Fibroblast of the conjunctiva (primary cell): ENCODE measurements around the gene KAZN.

Source experiments
- DNase-seq: peaks from one replicate; pipeline ENCODE4 v3.0.0-alpha.2; 2010; ENCODE audit warnings: low read depth

The KAZN gene

DNA sequence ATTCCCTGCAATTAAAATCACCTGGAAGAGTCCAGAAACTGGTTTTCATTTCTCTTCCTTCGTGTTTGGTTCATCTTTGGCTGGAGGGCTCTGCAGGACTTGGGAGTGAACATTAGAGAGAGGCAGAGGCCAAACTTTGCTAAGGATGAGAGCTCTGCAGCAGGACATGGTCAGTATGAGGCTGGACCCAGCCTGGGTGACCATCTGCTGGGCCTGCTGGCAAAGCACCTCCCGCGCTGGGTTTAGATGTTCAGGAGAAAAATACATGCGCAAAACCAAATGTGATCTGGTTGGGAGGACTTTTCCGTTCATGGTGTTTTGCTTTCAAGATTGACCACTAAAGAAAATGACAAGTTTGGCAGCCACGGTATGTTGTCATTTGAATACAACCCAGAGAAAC, 15.9 kb downstream of the KAZN start:
- DNase-seq, result no peak

DNA sequence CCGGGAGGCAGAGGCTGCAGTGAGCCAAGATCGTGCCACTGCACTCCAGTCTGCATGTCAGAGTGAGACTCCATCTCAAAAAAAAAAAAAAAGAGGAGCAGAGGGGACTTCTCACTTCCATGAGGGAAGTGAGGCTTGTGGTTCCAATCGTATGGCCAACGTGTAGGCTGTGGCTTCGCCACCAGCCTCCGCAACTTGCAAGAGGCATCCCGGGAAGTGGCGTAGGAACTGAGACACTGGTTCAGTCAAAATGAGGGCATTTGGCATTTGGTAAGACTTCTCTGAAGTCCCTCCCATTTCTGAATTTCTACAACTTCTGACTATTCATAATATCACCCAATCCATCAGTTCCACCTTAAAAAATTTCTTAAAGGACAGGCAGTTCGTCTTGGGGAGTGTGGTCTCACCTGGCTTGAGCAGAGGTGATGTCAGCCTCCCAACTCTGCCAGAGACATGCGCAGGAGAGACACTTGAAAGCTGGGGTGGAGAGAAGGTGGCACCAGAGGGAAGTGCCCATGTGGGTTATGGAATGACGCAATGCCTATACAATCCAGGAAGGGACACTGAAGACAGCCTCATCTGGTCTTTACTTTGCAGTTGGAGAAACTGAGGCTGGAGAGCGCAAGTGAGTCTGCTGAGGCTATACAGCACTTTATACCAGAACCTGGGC, 17.2 kb downstream of the KAZN start:
- no peak for DNase-seq

DNA sequence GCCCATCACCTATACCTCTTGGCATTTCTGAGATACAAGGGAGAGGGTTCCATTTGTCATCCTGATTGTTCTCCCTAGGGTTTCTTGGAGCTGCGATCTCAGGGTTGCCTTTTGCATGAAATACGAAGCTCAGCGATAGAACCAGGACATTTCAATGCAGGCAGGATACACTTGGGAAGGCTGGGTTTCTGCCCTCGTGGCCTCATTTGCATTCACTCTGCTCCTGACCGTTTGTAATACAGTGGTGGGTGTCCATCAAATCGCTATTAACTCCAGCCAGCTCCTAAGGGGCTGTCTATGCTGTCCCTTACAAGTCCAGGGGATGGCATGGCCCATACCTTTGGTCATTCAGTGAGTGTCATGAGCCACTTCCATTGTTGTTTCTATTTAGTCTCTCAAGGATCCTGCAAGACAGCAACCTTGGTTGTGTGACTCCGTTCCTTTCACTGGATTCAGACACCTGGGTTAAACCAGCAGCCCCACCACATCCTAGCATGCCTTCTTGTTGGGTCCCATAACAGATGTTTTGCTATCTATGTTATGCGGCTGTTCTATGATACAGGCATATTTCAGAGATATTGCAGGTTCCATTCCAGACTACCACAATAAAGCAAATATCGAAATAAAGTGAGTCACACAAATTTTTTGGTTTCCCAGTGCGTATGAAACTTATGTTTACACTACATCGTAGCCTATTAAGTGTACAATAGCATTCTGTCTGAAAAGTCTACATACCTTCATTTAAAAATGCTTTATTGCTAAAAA, 18.3 kb downstream of the KAZN start:
- DNase-seq, result no peak

DNA sequence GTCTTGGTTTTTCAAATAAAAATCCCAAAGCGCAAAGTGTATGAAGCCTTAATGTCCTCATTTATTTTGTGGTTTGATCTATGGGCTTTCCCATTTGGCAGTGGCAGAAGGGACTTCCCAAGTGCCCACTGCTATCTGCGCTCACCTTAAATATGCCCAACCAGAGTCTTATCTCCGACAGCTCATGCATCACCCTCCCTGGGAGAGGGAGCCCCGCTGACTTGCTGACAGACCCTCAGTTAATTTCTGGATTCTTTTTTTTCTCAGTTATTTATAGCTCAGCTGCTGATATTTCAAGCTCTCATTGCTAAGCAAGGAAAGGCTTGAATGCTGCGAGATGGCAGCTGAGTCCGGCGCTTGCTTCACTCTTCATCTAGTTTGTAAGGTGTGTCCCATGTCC, 19.3 kb downstream of the KAZN start:
- DNase-seq, result no peak

DNA sequence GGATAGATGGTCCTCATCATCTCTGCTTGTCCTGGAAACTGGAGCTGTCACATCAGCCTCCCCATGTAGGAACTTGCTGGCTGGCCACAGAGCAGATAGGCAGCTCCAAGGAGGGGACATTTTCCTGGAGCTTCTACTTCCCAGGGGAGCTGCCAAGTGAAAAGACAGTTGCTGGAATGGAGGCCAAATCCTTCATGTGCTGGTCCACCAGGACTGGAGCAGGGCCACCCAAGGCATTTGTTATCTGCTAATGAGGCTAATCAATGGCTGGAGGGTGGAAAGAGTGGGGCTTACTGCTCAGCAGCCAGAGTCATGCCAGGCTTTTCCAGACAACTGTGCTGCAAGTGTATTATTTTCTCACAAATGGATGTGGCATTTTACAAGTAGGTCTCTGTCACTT, 22.5 kb downstream of the KAZN start:
- no peak for DNase-seq

DNA sequence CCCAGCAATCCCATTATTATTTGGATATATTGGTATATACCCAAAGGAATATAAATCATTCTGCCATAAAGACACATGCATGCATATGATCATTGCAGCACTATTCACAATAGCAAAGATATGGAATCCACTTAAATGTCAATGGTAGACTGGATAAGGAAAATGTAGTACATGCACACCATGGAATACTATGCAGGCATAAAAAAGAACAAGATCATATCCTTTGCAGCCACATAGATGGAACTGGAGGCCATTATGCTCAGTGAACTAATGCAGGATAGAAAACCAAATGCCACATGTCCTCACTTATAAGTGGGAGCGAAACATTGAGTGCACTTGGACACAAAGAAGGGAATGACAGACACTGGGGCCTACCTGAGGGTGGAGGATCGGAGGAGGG, 24.6 kb downstream of the KAZN start:
- DNase-seq, result no peak

DNA sequence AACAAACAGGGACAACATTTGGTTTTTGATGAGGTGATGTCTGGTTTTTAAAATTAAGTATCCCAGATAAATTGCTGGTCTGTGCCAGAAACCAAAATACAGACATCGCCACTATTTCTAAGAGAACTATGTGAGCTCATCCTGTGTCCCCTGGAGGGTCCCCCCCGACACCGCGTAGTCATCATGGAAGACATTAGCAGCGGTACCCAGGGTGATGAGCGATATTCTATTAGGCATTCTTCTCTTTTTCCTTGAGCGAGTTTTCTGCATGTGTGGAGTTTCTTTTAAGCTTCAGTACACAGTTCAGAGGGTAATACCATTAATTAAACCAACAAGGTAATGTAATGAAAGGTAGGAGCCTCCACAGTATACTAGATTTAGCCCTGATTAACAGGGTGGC, 26.5 kb downstream of the KAZN start:
- no peak for DNase-seq

DNA sequence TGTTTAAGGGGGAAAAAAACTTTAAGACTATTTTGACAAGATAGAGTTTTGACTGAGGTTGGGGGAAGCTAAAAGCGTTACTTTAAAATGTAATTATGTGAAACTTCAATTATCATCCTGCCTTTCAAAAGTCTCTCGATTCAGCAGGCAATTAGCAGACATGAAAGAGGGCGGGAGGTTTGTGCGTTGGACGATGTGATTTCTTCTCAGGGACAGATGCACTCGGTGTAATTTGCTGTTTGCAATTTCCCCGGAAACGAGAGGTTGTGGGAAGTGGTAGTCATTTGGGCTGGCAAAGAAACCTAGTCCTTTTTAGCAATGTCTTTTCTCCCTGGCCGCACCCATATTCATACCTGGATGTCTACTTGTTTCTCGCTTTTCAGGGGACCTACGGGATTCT, 27.1 kb downstream of the KAZN start:
- no peak for DNase-seq

DNA sequence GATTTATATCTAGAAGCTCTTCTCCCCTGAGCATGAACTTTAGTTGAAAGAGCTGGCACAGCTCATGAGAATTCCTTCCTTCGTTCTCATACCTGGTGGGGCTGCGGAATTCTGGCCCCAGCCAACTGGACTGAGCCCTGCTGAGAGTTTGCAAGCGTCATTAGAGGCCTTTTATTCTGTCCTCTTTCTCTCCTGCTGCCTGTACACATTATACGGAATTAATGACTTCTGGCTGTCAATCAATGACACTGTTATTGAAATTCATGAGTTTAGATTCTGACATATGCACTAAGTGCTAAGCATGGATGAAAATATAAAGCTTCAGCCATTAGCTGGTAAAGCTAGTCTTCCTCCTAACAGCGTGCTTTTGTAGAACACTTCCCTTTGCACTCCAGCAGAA, 27.5 kb downstream of the KAZN start:
- DNase-seq, result no peak

DNA sequence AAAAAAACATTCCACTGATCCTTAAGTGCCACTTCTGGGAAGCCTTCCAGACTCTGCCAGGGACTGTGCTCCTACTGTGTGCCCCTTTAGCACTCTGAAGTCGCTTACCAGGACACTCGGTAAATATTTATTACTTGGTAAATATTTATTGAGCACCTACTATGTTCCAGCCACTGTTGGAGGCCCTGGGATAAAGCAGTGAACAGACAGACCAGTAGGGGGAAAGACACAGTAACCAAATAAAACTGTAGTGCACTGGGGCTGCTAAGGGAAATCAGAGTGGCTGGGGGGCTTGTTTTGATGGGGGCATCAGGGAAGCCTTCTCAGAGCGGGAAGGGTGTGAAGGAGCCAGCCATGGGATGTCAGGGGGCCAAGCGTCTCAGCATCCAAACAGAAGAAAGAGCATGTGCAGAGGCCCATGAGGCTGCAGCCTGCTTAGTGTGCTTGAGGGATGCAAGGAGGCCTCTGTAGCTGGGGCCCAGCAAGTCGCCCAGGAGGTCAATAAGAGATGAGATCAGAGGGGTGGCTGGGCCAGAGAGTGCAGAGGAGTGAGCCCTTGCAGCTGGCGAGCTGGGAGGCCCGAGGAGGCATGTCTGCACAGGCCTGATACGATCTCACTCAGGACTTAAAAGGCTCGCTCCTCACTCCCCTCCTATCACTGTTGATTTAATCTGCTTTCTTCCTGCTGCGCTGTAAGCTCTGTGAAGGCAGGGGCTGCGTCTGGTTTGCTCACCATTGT, 28.6 kb downstream of the KAZN start:
- DNase-seq, result no peak

DNA sequence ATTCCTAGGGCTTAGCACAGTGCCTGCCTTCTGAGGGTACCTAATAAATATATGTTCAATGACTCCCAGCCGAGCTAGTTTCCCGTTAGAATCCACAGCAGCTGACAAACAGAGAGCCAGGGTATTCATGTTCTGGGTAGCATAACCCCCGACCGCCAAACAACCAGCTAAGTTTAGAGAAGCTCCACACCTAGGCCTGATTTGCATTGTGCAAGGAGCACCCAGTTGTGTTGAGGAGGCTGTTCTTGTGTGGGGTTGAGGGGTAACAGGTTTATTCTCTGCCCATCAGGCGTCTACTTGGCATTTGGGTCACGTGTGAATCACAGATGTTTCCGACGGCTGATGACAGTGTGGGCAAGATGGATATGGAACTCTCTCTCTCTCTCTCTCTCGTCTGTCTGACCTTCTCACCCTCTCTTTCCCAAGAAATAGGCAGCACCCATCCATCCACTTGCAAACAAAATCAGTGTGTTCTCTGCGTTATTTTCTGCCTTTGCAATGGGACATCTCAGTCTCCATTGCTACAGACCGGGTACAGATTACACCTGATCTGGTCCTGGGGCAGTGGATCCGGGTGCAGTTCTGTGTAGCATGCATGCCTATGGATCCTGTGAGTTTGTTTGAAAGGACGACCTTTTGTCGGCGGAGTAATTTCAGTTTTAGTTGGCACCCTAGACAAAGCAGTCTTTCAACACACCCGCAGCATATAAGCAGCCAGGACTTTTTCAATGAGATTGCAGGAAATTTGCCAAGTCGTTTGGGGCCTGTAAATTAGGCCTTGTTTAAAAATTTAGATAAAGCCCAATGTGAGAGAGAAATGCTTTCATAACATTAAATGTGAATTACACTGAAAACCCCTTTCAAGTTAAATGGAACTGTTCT, 29.4 kb downstream of the KAZN start:
- no peak for DNase-seq

DNA sequence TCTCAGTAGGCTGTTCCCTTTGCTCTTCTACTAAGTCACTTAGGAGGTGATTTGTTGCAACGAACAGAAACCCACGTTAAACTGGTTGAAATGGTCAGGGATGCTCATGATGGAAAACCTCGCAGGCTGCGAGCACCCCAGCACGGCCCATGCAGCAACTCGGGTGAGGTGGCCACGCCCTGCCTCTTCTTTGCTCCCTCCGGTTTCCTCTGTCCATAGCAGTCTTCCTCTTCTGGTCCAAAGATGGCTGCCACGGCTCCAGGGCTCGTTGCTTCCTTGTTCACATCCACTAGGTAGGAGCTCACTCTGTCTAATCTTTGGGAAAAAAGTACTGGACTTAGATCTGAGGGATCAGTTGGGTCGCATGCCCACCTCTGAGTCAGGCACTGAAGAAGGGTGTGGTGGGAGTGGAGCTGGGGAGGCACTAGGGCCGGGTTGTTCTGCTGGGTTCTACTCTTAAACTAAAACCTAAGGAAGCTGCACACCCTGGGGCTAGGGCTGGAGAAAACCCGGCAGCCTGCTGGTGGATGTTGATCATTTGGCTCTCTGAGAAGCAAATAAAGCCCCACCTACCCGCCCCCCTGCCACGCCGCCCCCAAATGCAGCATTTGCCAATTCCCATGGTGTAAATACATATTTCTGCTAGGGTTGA, 31.0 kb downstream of the KAZN start:
- no peak for DNase-seq

DNA sequence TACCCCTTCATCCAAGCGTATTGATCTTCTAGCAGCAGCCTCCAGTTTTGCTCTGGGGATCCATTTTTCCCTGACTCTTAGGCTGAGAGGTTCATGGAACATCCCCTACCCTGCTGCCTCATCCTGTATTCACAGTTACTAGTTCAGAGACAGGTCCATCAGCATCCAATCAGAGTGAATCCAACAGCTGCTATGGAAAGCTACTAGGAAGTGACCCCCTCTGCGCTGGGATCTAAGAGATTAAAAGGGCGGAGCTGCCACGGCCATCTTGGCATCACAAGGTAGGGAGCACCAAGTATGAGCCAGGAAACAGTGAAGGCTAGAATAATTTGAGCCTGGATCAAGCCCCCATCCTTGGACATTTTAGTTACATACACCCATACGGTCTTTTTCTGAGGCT, 32.5 kb downstream of the KAZN start:
- no peak for DNase-seq

DNA sequence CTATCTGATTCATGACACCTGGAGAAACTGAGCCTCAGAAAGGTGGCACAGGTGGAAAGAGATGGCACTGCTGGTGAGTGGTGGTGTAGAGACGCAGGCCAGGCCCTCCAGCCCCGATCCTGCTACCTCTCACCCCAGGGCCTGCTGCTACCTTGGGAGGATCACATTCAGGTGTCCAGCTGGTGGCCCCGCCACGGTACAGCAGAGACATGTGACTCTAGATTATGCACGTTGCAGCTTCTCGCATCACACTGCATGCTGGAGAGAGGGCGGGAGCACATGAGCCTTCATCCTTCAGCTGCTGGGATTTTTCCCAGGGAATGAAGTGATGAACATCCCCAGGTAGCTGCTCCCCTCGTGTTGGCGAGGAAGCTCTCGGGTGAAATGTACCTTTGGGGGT, 32.9 kb downstream of the KAZN start:
- no peak for DNase-seq

DNA sequence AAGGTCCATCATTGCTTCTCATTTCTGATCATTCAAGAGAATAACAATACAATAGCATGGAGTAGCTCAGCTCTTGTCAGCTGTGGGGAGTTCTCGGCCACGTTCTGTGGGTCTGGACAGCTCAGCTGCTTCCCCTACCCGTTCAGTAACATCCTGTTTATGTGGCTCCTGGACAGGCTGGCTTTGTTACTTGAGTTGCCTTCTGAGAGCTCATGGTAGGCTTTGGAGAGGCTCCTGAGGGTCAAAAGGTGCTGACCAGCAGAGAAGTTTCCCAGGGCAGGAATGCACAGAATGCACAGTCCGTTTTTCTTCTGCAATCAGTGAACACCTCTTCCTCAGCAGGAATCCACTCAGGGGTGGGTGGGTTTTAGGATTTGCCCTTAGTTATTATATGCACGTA, 36.0 kb downstream of the KAZN start:
- no peak for DNase-seq

DNA sequence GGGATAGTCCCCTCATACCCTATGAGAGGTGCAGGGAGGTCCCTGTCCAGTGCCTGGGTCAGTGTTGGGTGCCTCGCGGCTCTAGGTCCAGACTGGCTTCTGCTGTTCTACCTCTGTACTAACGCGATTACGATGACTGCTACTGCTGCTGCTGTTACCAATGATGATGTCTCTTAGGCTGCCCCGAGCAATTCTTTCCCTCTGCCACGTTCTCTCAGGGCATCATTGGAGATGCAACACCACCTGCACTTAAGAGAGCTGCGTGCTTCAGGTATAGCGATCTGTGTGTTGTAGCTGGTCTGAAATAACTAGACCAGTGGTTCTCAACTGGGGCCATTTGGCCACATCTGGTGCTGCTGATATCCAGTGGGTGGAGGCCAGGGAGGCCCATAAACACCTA, 36.9 kb downstream of the KAZN start:
- DNase-seq, result no peak

DNA sequence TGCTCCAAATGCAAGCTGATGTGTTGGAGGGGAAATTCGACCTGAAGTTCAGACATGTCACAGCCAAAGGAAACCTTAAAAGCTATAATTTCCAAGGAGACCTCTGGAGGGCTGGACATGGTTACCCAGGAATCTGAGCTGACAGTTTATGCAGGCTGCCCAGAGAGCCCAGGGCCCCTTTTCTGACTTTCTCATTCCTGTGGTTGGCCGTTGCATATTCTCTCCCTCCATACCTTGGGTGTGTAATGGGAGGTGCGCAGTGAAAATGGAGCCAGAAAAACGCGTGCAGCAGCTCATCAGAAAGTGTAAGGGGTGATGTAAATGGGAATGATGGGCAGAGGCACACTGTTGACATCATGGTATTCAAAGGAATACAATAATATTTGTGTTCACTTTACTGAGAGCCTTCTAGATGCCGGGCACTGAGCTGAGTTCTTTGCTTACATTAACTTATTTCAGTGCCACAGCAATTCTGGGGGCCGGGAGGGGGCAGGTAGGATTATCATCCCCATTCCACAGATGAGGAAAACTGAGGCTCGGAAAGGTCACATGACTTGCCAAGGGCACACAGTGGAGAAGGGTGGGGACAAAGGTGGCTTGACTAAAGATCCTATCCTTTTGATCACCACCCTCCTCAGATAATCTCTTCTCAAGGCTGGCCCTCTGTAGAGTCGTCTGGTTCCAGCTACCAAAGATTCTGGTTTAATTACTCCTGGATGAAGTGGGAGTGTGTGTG, 38.6 kb downstream of the KAZN start:
- no peak for DNase-seq

DNA sequence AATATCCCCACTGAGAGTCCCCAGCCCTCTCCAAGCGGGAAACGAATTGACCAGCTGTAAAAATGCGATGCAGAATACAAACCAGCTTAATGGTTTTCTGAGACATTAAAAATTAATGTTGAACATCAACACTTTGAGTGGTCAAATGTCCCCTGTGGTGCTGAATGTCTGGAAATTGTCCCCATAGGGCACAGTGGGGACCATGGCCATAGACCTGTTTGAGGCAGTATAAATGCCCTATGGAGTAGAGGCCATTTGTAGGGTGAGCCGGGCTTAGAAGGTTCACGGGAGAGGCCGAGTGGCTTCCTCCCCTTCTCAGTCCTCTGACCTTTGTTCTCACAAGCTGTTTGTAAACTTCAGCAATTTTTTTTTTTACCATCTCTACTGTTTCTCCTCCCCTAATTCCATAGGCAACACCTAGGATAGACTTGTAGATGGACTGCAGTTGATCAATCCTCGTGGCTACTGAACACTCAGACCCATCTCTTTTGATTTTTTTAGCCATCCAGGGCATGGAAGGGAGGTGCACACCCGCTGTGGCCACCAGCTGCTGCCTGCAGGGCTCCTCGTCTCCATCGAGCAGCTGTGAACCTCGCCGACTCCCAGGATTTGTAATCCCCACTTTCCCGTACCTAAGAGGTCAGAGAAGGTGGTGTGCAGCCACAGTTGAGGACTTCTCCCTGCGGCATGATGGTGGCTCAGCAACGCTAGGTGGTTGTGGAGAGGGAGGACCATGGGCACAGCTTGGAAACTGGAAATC, 41.0 kb downstream of the KAZN start:
- DNase-seq, result no peak

DNA sequence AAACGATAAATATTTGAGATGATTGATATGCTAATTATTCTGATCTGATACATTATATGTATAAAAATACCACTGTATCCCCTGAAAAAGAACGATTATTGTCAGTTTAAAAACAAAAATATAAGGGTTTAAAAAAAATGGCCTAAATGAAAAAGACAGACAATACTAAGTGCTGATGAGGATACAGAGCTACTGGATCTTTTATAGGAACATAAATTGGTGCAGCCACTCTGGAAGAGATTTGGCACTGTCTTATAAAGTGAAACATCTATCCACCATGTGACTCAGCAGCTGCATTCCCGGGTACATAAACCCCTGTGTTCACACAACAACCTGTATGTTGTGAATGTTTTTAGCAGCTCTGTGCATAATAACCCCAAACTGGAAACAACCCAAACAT, 44.2 kb downstream of the KAZN start:
- DNase-seq, result no peak

DNA sequence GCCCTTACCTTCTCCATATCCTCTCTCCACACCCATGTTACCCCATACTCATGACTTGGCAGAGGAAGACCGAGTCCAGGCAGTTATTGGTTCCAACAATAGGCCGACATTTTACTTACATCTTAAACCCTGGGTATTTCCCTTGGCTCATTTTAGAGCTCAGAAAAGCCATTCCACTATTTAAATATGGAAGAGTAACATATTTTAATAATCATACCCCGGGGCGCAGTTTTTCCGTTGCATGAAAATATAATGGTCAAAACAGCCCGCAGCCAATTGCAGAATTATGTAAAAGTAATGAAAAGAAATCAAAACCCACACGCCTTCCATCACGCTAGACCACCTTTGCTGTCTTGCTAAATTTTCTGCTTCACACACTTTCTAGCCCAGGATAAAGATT, 48.5 kb downstream of the KAZN start:
- no peak for DNase-seq
